T-helper 2 cell treated with Interferon-gamma antibody and Interleukin-4, amounts not matched to agents 5 μg/mL and 100 μg/mL, for 36 hours (primary cell): Measurements from ENCODE around the gene NPIPA1.
"Not testable (repeated sequence)": the region's sequence is repeated elsewhere in the genome, so short reads cannot be mapped to it uniquely, and the experiment has no call there.

Experiments
- DNase-seq: peaks from one replicate; pipeline ENCODE4 v3.0.0; 2021; ENCODE audit warnings: low spot score
- H3K27ac Mint-ChIP-seq: one replicate; pipeline ENCODE4 v1.8.0; 2021; ENCODE audit warnings: mild to moderate bottlenecking, mixed read lengths
- H3K27me3 Mint-ChIP-seq: one replicate; pipeline ENCODE4 v1.8.0; 2021; ENCODE audit warnings: low read depth, mixed read lengths
- H3K36me3 Mint-ChIP-seq: one replicate; pipeline ENCODE4 v1.8.0; 2021; ENCODE audit warnings: low read depth, mixed read lengths
- H3K4me1 Mint-ChIP-seq: one replicate; pipeline ENCODE4 v1.8.0; 2021; ENCODE audit warnings: low read depth, mixed read lengths
- H3K4me3 Mint-ChIP-seq: one replicate; pipeline ENCODE4 v1.8.0; 2022; ENCODE audit warnings: mild to moderate bottlenecking, moderate library complexity, mixed read lengths
- H3K9me3 Mint-ChIP-seq: one replicate; pipeline ENCODE4 v1.8.0; 2021; ENCODE audit warnings: mixed read lengths

The NPIPA1 gene

DNA sequence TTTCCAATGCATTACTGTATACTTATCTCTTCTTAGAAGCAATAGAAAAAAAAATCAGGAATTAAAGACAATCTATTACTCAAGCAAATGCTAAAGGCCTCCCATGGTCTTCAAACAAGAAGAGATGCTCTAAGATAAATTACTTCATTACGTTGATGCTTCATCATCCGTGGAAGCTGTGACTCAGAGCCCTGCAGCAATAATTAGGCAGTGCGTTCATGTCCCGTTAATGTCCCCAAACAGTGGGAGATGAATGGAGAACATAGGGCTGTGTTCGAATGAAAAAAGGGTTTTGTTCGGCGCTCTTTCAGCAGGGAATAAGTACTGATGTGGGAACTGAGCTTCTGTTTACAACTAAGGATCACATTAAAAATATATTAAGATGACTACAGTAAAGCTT lies 21.7 kb downstream of the NPIPA1 start:
- no peak overlapping the region for H3K27ac Mint-ChIP-seq
- DNase-seq, result no peak
- no peaks in the 10 kb centered on the region for H3K36me3 Mint-ChIP-seq
- no peak overlapping the region for H3K4me3 Mint-ChIP-seq
- peaks cover 18% of the 10 kb centered on the region for H3K27me3 Mint-ChIP-seq
- H3K4me1 Mint-ChIP-seq, result no peaks in the 10 kb centered on the region
- H3K9me3 Mint-ChIP-seq, result no peaks in the 10 kb centered on the region

DNA sequence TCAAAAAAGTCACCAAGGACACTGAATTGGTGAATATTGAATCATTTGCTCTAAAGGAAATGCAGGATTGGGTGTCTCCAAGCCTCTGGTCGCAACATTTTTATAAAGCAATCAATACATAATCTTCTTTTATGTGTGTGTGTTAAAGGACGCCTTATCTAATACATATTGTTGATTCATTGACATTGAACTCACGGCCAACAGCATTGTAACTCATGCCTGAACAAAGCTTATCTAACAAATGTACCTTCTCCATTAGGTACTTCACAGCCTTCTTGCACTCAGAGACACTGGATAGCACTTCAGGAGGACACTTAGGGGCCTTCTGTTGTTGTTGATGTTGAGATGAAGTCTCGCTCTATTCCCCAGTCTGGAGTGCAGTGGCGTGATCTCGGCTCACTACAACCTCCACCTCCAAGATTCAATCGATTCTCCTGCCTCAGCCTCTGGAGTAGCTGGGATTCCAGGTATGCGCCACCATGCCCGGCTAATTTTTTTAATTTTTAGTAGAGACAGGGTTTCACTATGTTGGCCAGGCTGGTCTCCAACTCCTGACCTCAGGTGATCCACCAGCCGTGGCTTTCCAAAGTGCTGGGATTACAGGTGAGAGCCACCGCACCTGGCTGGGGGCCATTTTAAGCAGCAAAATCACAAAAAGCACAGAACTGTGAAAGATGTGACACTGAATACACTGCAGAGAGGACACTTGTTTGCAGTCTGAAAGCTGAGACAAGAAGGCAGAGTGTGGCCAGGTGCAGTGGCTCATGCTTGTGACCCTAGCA lies 24.4 kb downstream of the NPIPA1 start:
- Mint-ChIP-seq H3K4me3 (no peak overlapping the region), H3K27me3 (peaks cover 18% of the 10 kb centered on the region), H3K36me3 (no peaks in the 10 kb centered on the region), H3K9me3 (no peaks in the 10 kb centered on the region), H3K27ac (no peak overlapping the region), H3K4me1 (no peaks in the 10 kb centered on the region)
- DNase-seq, result no peak

DNA sequence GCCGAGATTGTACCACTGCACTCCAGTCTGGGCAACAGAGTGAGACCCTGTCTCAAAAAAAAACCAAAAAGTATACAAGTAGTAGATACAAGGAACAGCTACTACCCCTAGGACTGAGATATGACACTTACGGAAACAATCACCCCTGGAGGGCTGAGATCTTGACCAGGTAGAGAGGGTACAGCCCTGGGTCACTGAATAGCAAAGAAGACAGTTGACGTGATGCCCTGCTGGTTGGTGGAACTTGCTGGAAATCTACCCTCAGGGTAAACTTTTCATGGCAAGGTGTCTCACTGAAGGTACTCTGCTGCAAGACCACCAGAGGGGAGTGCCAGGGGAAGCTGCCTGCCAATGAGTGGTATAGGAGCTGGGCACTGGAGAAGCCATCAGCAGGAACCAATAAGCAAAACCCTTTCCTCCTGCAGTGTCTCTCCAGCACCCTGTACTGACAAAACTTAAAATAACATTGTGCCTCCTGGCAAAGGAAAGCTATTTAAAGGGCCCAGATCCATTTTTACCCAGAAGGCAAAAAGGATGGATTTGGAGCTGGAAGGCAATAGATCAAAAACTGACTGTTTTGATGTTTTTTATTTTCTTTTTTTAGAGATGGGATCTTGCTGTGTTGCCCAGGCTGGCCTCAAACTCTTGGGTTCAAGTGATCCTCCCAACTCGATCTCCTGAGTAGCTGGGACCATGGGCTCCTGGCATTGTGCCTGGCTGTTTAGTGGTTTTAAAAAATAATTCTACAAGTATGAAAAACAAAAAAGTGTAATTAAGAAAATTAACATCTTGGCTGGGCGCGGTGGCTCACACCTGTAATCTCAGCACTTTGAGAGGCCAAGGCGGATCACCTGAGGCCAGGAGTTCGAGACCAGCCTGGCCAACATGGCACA lies 26.3 kb downstream of the NPIPA1 start:
- Mint-ChIP-seq H3K27me3 (peaks cover 18% of the 10 kb centered on the region), H3K27ac (no peak overlapping the region), H3K36me3 (no peaks in the 10 kb centered on the region), H3K9me3 (no peaks in the 10 kb centered on the region), H3K4me1 (no peaks in the 10 kb centered on the region), H3K4me3 (no peak overlapping the region)
- no peak for DNase-seq

DNA sequence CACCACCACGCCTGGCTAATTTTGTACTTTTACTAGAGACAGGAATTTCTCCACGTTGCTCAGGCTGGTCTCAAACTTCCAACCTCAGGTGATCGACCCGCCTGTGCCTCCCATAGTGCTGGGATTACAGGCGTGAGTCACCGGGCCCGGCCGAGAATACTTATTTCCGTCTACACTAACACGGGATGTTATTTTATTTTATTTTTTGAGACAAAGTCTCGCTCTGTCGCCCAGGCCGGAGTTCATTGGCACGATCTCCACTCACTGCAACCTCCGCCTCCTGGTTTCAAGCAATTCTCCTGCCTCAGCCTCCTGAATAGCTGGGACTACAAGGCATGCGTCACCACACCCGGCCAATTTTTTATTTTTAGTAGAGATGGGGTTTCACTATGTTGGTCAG lies 28.1 kb downstream of the NPIPA1 start:
- peaks cover 18% of the 10 kb centered on the region for H3K27me3 Mint-ChIP-seq
- no peak overlapping the region for H3K27ac Mint-ChIP-seq
- no peak for DNase-seq
- no peaks in the 10 kb centered on the region for H3K9me3 Mint-ChIP-seq
- H3K36me3 Mint-ChIP-seq, result no peaks in the 10 kb centered on the region
- H3K4me1 Mint-ChIP-seq, result no peaks in the 10 kb centered on the region
- no peak overlapping the region for H3K4me3 Mint-ChIP-seq

DNA sequence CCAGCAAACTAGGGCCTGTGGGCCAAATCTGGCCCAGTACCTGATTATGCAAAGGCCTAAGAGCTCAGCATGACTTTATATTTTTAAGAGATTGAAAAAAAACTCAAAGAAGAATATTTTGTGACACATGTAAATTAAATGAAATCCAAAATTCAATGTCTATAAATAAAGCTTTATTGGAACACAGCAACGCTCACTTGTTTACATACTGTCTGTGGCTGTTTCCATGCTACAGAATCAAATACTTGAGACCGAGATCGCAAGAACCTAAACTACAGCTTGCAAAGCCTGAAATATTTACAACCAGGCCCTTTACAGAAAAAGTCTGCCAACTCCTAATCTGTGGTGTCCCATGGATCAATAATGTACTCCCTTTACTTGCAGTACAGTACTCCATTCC lies 32.6 kb downstream of the NPIPA1 start:
- H3K27ac Mint-ChIP-seq, result not testable (repeated sequence)

DNA sequence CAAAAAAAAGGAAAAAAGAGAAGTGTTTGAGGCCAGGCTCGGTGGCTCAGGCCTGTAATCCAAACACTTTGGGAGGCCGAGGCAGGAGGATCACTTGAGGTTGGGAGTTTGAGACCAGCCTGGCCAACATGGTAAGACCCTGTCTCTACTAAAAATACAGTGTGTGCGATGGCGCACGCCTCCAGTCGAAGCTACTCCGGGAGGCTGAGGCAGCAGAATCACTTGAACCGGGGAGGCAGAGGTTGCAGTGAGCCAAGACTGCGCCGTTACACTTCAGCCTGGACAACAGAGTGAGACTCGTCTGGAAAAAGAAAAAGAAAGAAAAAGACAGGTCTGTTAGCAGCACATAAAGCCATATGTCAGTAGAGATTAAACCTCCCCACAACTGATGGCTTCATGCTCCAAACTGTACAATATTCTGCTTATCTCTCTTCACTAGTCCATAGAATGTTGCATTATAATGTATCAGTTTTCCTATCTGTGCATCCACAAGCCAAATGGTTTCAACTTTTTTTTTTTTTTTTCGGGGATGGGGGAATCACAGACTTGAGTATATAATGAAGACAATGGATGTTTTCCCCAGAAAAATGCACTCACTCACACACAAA lies 34.5 kb downstream of the NPIPA1 start:
- H3K36me3 Mint-ChIP-seq, DNase-seq, H3K27me3 Mint-ChIP-seq, H3K27ac Mint-ChIP-seq, H3K4me1 Mint-ChIP-seq, H3K9me3 Mint-ChIP-seq: not testable (repeated sequence)
- H3K4me3 Mint-ChIP-seq, result peak overlapping the region; percentile 7

More for the DNA sequence above, 32.6 kb downstream of the NPIPA1 start:
- not testable (repeated sequence) for H3K36me3 Mint-ChIP-seq, H3K27me3 Mint-ChIP-seq, DNase-seq, H3K4me1 Mint-ChIP-seq, H3K9me3 Mint-ChIP-seq, H3K4me3 Mint-ChIP-seq

DNA sequence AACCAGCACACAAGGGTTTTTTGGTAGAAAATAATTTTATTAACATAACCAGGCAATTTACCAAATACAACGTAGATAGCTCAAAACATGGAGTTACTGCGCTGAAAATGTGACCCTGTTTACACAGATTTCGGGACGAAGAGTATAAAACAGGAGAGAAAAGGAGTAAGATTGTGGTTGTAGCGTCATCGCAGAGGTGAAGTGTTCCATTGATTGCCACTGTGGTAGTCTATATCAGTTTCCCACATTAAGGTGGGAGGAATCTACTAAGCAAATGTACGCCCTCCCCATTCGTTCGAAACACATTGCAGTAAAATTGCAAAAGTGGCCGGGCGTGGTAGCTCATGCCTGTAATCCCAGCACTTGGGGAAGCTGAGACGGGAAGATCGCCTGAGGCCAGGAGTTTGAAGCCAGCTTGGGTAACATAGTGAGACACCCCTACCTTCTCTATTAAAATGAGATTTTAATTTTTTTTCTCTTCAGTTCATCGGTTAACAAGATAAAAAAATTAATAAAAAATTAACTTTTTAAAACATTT lies 36.6 kb downstream of the NPIPA1 start:
- peak overlapping the region; percentile 10 for H3K27ac Mint-ChIP-seq
- not testable (repeated sequence) for H3K4me1 Mint-ChIP-seq, H3K36me3 Mint-ChIP-seq, H3K9me3 Mint-ChIP-seq, DNase-seq, H3K27me3 Mint-ChIP-seq
- H3K4me3 Mint-ChIP-seq, result peak overlapping the region; percentile 46

DNA sequence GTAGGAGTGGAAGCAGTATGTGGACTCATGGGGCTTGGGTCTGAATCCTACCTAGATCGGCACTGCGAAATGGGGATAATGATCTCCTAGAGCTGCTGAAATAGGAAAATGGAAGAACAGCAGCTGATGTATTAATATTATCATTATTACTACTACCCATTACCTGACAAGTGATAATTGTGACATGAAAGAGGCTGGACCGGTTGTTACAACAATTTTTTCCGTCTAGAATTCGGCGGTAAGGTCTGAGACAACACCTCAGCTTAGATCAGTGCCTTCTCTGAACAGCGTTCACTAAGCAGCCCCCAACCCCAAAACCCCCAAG lies 37.0 kb downstream of the NPIPA1 start:
- peak overlapping the region; percentile 81 for H3K27ac Mint-ChIP-seq
- H3K27me3 Mint-ChIP-seq, DNase-seq, H3K36me3 Mint-ChIP-seq, H3K9me3 Mint-ChIP-seq, H3K4me1 Mint-ChIP-seq: not testable (repeated sequence)
- peak overlapping the region; percentile 89 for H3K4me3 Mint-ChIP-seq

DNA sequence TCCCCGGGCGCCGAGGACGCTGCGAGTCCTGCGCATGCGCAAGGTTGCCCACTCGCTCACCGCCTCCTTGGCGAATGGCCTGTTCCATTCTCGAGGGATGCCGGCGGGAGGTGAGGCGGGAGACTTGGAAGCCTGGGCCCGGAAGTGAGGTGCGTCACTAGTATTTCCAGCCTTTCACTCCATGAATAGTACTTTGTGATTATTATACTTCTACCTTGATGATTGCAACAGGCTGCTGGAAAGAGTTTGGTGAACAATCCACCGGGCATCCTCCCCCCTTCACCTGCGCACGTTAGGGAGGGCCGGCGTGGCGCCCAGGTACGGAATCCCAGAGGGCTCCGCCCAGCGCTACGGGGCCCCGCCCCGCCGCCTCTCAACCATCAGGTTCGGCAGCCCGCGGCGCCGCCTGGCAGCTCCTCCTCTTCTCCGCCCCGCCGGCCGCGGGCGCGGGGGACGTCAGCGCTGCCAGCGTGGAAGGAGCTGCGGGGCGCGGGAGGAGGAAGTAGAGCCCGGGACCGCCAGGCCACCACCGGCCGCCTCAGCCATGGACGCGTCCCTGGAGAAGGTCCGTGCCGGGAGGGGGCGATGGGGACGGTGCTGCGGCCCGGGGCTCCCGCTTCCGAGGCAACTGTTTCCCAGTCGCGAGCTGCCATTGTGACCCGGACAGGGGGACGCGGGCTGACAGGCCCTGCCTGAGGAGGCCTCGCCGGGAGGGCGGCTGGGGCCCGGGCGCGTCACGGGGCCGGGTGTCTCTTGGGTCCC lies 37.6 kb downstream of the NPIPA1 start, which contains the start of gene PDXDC1:
Gene PDXDC1, plus strand, starts transcription at position 371 of the 762 bp plus-strand sequence. Its CDS starts 174 bp downstream, at position 545.
- H3K36me3 Mint-ChIP-seq, H3K4me1 Mint-ChIP-seq, H3K27me3 Mint-ChIP-seq, H3K9me3 Mint-ChIP-seq: not testable (repeated sequence)
- H3K27ac Mint-ChIP-seq, result peak within 1 kb of the TSS; percentile 81
- H3K4me3 Mint-ChIP-seq, result peak within 1 kb of the TSS; percentile 89
- DNase-seq, result peak; percentile 97

DNA sequence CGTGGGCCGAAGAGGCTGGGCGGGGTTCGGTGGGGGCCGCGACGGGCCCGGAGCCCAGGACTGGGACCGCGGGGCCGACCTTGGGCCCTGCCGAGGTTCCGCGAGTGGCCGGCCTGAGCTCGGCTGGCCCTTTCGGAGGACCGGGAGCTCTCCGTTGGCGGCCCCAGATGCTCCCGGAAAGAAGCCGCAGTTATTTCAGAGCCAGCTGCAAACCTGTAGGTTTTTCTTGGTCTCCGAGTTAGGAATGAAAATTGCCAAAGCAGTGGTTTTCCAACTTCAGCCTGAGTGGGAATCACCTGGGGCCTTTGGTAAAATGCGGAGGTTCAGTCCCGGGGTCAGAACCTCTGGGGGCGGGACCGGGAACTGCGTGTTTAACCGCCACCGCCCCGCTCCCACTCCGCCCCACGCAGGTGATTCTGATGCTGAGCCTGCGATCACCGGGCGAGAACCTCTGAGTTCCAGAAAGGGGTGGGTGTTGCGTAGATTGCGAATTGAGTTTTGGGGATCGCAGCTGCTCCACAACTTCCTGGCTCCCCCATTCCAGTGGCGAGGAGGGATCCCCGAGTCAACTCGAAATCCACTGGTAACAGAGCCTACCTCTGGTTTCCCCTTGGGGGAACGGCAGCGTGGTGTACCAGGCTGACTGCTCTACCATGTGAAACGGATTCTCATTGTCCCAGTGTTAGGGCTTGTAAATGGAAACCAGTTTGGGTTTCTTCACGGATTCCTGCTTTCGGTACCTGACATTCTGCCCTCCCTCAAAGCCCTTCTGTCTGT lies 38.4 kb downstream of the NPIPA1 start:
- H3K27ac Mint-ChIP-seq, result peak overlapping the region; percentile 52
- peak overlapping the region; percentile 85 for H3K4me3 Mint-ChIP-seq
- H3K4me1 Mint-ChIP-seq, H3K36me3 Mint-ChIP-seq, H3K9me3 Mint-ChIP-seq, H3K27me3 Mint-ChIP-seq: not testable (repeated sequence)
- peak; percentile 54 for DNase-seq

DNA sequence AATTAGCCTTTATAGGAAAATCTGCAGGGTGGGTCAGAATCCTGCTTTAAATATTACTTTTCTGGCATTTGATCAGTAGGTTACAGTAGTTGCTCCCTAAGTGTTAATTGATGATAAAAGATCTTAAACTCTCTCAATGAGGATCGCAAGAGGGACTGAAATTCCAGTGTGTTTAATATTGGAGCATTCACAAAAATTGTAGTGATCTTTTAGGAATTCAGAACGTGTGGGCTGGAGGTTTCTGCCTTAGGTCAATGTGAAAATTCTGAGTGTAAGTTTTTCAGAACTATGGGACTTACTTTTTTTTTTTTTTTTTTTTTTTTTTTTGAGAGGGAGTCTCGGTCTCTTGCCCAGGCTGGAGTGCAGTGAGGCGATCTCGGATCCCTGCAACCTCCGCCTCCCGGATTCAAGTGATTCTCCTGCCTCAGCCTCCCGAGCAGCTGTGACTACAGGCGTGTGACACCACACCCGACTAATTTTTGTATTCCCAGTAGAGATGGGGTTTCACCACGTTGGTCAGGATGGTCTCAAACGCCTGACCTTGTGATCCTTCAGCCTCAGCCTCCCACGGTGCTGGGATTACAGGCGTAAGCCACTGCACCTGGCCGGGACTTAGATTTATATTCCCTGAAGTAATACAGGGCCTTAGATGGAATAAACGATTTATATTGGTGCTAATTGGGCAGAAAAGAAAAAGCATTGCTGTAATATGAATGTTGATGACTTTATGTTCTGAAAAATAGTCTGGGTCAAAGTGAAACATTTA lies 39.9 kb downstream of the NPIPA1 start:
- not testable (repeated sequence) for H3K27ac Mint-ChIP-seq, DNase-seq, H3K36me3 Mint-ChIP-seq, H3K27me3 Mint-ChIP-seq, H3K9me3 Mint-ChIP-seq
- peak overlapping the region; percentile 40 for H3K4me3 Mint-ChIP-seq
- H3K4me1 Mint-ChIP-seq, result peaks cover 12% of the 10 kb centered on the region

DNA sequence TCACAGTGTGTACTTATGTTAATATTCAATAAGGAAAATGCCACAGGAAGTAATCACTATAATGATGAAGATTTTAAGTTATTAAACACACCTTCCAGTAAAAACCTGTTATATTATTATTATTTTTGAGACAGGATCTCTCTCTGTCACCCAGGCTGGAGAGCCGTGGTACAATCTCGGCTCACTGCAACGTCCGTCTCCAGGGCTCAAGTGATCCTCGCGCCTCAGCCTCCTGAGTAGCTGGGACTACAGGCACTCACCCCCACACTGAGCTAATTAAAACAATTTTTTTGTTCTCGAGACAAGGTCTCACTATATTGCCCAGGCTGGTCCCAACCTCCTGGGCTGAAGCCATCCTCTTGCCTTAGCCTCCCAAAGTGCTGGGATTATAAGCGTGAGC lies 41.0 kb downstream of the NPIPA1 start:
- DNase-seq, H3K9me3 Mint-ChIP-seq, H3K4me3 Mint-ChIP-seq, H3K36me3 Mint-ChIP-seq, H3K27ac Mint-ChIP-seq, H3K27me3 Mint-ChIP-seq: not testable (repeated sequence)
- peaks cover 12% of the 10 kb centered on the region for H3K4me1 Mint-ChIP-seq
